ENCODE data around the gene SORBS2.

Gene SORBS2

DNA sequence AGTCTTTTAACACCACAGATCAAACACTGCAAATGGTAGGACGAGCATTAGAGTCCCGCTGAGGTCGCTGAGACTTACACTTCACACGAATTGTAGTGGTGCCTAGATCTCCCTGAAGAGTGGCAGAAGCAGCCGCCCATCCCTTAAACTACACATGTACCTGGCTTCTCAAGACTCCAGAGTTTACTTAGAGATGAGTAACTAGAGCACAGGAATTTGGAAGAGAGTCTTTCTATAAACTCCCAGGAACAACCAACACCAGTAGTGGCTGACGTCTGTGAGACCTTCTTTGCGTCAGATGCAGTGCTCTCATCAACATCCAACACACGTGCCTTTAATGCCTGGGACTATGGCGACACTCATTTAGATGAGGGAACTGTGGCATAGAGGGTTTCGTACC is 12.6 kb downstream of the SORBS2 start:
- no peak for DNase-seq (ENCODE audit: low read depth)

DNA sequence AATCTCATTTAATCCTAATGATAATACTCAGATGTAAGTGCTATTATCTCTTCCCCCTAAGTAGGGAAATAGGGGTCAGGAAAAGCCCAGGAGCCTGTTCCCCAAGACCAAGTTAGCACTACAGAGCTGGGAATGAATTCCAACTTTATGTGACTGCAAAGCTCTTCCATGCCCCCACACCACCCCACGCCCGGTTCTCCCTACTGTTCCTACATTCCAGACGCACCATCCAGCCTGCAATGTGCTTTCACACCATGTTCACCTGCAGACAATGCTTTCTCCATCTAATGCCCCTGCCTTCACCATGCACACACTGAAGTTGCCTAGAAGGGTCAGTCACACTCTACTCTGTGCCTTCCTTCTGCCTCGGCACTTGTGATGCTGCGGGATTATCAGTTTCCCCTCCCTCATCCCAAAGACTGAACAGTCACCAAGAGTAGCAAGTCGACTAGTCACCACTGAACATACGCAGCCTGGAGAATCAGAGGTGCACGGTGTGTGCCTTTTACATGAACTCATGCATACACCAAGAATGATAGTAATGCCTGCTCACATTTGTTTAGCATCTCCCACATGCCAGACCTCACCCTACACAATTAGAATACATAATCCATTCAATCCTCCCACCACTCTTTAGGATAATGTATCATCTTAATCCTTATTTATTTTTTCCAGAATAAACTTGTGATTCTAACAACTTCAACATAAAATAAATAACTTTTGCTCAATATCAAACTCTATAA is 14.2 kb downstream of the SORBS2 start:
- DNase-seq (ENCODE audit: low read depth) = no peak

DNA sequence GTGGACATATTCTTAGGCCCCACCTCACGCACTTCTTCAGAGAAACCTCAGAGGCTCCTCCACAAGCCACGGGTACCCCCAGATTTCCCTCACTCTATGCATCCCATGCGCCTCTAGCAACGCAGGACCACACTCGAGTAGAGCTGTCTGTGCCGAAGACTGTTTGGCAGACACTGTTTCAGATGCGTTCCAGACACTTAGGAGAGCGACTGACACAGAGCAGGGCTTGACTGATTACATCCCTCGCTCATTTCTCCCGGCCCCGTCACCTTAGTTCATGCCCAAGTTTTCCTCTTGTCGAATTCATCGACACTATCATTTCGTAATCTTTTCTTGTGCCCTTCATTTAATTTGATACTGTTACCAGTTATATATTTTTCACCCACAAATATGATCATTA is 15.0 kb downstream of the SORBS2 start:
- no peak for DNase-seq (ENCODE audit: low read depth)

- no peak for DNase-seq (ENCODE audit: low read depth)
These were observed 15.8 kb downstream of the SORBS2 start for GRCh38 chr4:185796176-185796575.

DNA sequence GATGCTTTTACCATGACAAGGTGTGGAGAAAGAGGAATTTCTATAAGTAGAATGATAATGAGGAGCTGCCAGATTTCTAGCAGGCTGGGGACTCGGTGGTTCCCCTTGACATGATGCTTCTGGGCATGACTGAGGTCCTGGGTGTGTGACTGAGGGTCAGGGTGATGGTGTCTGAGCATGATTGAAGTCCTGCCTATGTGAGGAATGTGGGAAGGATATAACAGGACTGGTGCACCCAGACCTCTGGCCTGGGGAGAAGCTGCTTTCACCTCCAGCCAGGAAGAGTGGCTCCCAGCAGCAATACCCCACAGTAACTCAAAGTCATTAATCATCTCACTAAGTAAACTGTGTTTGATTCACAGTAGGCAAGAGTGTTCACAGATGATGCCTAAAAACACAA is 17.4 kb downstream of the SORBS2 start:
- no peak for DNase-seq (ENCODE audit: low read depth)

- no peak for DNase-seq (ENCODE audit: low read depth)
These were observed 18.3 kb downstream of the SORBS2 start for GRCh38 chr4:185793716-185794115.

DNA sequence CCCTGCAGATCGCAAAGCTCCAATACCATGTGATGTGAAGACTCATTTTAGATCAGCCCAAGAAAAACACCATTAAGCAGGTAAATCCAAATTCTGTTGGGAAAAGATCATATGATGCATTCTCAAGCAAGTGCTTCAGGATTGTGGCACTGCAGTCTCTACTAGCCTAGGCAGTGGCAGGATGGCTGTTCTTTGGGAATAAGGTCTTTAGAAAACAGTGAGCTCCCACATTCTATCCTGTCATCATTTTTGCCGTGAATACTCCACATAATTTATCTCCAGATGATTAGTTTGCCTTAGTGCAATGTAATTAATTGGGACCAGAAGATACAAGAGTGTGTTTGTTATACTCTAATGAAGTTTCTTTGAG is 18.9 kb downstream of the SORBS2 start:
- no peak for DNase-seq (ENCODE audit: low read depth)

DNA sequence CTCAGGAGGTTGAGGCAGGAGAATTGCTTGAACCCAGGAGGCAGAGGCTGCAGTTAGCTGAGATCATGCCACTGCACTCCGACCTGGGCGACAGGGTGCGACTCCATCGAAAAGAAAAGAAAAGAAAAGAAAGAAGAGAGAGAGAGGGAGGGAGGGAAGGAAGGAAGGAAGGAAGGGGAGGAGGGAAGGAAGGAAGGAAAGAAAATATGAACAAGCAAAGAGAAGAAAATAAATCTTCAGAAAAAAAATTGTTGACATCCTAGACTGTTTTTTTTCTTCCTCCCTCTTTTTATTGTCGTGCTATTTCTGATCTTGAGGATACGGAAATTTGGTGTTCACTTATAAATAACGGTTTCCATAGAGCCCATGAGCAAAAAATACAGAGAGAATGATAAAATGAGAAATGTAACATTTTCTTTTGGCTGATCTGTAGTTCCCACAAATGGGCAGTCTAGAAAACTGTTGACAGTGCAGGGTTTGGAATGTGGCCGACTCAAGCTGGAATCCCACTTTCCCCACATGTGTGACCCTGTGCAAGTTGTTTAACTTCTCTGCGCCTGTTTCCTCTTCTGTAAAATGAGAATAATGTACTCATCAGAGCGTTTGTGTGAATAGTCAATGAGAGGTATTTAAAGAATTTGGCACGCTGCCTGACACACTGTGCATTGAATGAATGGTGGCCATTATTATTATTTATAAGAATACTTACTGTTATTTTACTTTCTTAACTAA is 19.4 kb downstream of the SORBS2 start:
- no peak for DNase-seq (ENCODE audit: low read depth)

GRCh38 chr4:185787926-185788679 is 23.9 kb downstream of the SORBS2 start:
- no peak for DNase-seq (ENCODE audit: low read depth)

DNA sequence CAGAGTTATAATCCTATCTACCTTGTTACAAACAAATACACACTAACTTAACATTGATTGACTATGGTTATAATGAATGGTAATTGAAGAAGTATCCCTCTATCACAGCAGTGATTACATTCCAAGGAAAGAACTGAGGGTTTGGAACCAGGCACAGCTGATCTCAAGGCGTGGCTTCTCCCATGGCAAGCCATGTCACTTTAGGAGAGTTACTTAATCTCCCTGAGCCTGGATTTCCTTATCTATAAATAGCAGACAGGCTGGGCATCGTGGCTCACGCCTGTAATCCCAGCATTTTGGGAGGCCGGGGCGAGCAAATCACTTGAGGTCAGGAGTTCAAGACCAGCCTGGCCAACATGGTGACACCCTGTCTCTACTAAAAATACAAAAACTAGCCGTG is 25.6 kb downstream of the SORBS2 start:
- DNase-seq (ENCODE audit: low read depth) = no peak

GRCh38 chr4:185783574-185783973 is 28.4 kb downstream of the SORBS2 start:
- DNase-seq (ENCODE audit: low read depth) = no peak

DNA sequence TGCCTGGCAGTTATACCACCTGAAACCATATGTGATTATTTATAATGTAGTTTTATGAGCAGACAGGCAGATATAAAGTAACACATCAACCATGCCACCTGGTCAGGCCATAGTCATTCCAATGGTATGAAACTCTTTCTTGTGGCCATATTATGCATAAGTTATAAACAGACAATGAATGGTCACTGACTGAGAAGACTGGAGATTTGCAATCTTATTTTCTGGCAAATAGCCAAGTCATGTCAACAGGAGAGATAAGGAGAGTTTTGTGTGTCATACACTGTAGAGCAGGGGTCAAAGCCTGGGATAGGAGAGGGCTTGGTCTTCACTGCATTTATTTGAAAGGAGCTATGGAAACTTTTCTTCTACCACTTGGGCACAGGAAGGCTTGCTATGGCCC is 29.5 kb downstream of the SORBS2 start:
- no peak for DNase-seq (ENCODE audit: low read depth)

DNA sequence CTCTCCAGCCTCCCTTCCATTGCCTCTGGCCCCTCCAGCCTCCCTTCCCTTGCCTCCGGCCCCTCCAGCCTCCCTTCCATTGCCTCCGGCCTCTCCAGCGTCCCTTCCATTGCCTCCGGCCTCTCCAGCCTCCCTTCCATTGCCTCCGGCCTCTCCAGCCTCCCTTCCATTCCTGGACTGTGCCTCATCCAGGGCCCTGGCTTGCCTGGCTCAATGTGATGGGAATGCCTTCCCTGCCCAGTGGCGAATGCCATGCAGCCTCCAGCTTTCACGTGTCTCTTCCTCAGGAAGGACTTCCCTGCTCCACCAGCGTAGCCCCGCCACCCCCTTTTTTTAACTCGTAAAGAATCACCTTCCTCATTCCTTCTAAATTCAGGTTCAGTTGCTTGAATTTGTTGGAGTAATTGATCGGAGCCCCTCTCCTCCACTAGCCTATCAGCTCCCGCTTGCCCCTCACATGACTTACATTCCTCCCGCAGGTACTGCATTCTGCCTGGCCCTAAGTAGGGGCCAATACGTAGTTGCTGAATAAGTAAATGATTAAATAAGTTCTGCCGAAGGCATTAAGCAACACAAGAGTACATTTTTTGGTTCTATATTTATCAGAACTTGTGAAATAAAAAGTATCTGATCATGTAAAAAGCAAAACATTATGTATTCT is 30.3 kb downstream of the SORBS2 start:
- DNase-seq (ENCODE audit: low read depth) = no peak

GRCh38 chr4:185780472-185780871 is 31.5 kb downstream of the SORBS2 start:
- no peak for DNase-seq (ENCODE audit: low read depth)

DNA sequence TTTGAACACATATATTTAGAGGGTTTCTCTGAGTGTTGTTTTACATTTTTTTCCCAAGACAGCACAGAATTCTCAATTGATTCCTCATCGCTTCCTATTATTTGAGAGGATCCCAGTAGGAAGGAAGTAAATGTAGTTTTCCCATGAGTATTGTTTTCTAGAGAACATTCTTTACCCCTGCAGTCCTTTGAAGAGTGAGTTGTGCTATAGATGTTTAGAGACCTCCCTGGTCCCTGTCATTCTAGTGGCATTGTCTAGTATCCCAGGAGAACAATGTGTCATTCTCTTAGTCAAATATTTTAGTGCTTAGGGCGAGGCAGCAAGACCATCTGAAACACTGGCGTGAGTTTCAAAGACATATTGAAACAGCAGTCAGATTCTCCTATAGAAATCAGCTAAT is 32.5 kb downstream of the SORBS2 start:
- no peak for DNase-seq (ENCODE audit: low read depth)

GRCh38 chr4:185778307-185778706 is 33.7 kb downstream of the SORBS2 start:
- no peak for DNase-seq (ENCODE audit: low read depth)

DNA sequence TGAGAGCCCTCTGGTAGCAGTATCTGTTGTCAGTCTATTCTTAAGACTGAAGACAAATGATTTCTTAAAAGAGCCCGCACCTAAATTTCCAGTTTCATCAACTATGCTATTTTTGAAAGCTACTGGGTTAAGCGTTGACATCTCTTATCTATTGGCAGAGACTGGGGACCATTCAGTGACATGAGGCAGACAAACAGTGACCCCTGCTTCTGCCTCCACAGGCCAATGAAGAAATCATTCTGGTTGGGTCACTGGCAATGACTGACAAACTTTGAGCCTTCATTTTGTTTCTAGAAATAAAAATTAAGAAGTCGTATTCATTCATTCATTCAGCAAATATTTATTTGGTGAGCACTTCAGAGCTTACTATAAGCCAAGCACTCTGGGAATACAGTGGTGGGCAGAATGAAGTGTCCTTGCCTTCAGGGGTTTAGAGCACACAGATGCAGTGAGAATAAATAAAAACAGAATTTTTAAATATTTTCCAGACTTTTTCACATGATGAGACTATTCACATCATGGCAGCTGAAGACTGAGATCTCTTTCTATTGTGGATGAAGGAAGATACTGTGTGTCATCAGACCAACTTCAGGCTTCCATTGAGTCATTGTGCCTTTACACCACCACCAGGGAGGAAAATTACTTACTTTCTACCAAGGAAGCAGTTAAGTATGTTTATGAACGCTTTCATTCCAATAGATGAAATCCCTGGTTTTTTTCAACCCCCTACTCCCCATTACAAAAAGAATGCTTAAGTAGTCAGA is 36.0 kb downstream of the SORBS2 start:
- DNase-seq (ENCODE audit: low read depth) = no peak

GRCh38 chr4:185774845-185775680 is 36.9 kb downstream of the SORBS2 start:
- DNase-seq (ENCODE audit: low read depth) = no peak

GRCh38 chr4:185774131-185774653 is 37.8 kb downstream of the SORBS2 start:
- DNase-seq (ENCODE audit: low read depth) = no peak

GRCh38 chr4:185773419-185773818 is 38.6 kb downstream of the SORBS2 start:
- DNase-seq (ENCODE audit: low read depth) = no peak

All from stimulated activated CD8-positive, alpha-beta memory T cell treated with anti-CD3 and anti-CD28 coated beads, Interleukin-4, amount 100 ng/mL, for 24 hours (primary cell).